ENCODE data around the gene AQP2. TPM values are rescaled to one million over a fixed set of nuclear protein-coding genes. Genes with fewer than 3 reads are reported as not detected.

Gene AQP2
- polyA plus RNA-seq, 4 donors, result 0.04 TPM; not detected in 3

DNA sequence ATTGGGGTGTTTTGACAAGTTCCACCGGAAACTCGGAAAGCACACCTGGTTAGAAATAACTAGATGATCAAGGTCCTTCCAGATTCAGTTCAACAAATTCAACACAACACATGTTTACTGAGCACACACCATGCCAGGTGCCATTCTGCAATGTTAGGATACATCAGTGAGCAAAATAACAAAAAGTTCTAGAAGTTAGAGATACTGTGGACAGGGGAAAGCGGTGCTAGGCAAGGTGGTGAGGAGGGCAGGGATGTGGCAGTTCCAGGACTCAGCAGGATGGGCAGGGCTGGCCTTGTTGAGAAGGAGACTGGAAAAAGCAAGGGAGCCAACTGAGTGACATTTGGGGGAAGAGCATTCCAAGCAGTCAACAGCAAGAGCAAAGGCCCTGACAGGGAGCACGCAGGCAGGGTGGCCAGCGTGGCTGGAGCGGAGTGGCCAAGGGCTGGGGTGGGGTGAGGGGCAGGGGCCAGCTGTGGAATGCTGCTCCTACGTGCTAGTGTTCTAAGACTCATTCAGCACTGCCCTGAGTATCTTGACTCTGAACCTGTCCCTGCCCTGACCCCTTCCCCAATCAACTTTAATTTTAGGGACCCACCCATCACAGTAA is 27.4 kb upstream of the AQP2 start:
- Histone ChIP-seq H3K27me3 (ENCODE audit: control insufficient read depth in 3 of 3, insufficient read depth in 3 of 3, low read length in 3 of 3) (no peaks in the 10 kb centered on the region), H3K36me3 (ENCODE audit: control insufficient read depth in 3 of 3, insufficient read depth in 2 of 3, low read depth in 1 of 3, low read length in 3 of 3) (no peaks in the 10 kb centered on the region), H3K9me3 (ENCODE audit: control insufficient read depth in 2 of 2, insufficient read depth in 1 of 2, low read depth in 1 of 2, low read length in 1 of 2) (no peaks in the 10 kb centered on the region), H3K4me3 (ENCODE audit: low read depth in 1 of 3, low read length in 3 of 3) (no peak overlapping the region), H3K4me1 (ENCODE audit: control insufficient read depth in 3 of 3, insufficient read depth in 2 of 3, low read depth in 1 of 3, low read length in 2 of 3) (no peaks in the 10 kb centered on the region), H3K27ac (ENCODE audit: low read depth in 1 of 3, low read length in 2 of 3) (no peak overlapping the region)
- DNase-seq (no peak), FAIRE-seq (no peak)
- WGBS, 3 donors, result 78 to 80% (median 79%) methylated on average over 6 to 7 of the region's 7 CpGs

DNA sequence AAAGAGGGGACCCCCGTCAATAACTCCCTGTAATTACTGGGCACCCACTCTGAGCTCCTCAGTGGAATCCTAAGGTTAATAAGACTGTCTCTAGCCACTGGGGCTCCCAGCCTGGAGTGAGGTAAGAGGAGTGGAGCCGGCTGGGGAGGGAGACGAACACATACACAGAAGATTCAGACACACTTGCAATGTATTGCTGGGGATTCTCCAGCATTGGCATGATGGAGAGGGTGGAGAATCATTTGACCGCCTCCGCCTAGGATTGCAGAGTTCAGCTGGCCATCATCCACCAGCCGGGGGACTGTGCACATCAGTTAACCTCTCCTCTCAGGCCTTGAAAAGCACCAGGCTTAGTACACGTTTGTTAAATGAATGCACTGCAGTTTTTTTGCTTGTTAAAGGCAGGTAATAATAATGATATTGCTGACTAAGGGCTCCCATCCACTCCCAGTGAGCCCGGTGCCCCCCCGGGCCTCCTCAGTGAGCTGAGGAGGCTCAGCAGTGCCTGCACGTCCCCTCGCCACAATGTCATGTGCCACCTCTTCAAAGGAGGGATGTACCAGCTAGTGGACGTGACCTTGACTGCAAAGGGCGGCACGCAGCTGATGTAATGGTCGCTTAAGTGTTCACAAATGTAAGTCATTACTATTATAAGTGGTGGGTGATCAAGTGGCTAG is 26.5 kb upstream of the AQP2 start:
- Histone ChIP-seq H3K27me3 (ENCODE audit: control insufficient read depth in 3 of 3, insufficient read depth in 3 of 3, low read length in 3 of 3) (no peaks in the 10 kb centered on the region), H3K4me1 (ENCODE audit: control insufficient read depth in 3 of 3, insufficient read depth in 2 of 3, low read depth in 1 of 3, low read length in 2 of 3) (no peaks in the 10 kb centered on the region), H3K36me3 (ENCODE audit: control insufficient read depth in 3 of 3, insufficient read depth in 2 of 3, low read depth in 1 of 3, low read length in 3 of 3) (no peaks in the 10 kb centered on the region), H3K9me3 (ENCODE audit: control insufficient read depth in 2 of 2, insufficient read depth in 1 of 2, low read depth in 1 of 2, low read length in 1 of 2) (no peaks in the 10 kb centered on the region), H3K4me3 (ENCODE audit: low read depth in 1 of 3, low read length in 3 of 3) (no peak overlapping the region), H3K27ac (ENCODE audit: low read depth in 1 of 3, low read length in 2 of 3) (no peak overlapping the region)
- DNase-seq (no peak), FAIRE-seq (no peak)
- WGBS, 3 donors, result 85 to 88% (median 87%) methylated on average over 15 of the region's 15 CpGs

DNA sequence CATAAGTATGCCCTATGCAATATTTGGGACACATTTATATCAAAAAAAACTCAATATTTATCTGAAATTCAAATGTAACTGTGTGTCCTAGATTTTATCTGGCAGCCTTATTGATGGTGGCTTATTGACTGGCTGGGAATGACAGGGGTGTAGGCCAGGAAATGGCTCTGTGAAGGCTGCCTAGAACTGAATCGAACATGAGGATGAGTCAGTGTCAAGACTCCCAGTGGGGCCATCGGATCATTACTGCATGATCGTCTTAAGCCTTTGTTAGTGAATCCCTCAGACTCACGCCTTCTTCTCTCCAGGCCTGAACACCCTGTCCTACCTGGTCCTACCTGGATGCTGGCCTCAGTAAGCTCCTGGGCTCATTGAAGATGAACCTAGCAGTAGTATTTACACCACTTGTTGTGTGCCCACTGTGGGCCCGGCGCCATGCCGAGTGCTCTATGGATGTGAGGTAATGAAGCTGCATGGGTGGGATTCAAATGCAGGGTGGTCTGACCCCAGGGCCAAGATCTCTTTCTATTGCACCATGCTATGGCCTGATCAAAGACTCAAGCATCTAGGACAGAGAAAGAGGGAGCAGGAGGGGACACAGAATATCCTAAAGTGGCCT is 25.8 kb upstream of the AQP2 start:
- Histone ChIP-seq H3K9me3 (ENCODE audit: control insufficient read depth in 2 of 2, insufficient read depth in 1 of 2, low read depth in 1 of 2, low read length in 1 of 2) (no peaks in the 10 kb centered on the region), H3K36me3 (ENCODE audit: control insufficient read depth in 3 of 3, insufficient read depth in 2 of 3, low read depth in 1 of 3, low read length in 3 of 3) (no peaks in the 10 kb centered on the region), H3K27ac (ENCODE audit: low read depth in 1 of 3, low read length in 2 of 3) (no peak overlapping the region), H3K27me3 (ENCODE audit: control insufficient read depth in 3 of 3, insufficient read depth in 3 of 3, low read length in 3 of 3) (peaks cover 0 to 5% (median 0%) of the 10 kb centered on the region in 3 donors), H3K4me3 (ENCODE audit: low read depth in 1 of 3, low read length in 3 of 3) (no peak overlapping the region), H3K4me1 (ENCODE audit: control insufficient read depth in 3 of 3, insufficient read depth in 2 of 3, low read depth in 1 of 3, low read length in 2 of 3) (no peaks in the 10 kb centered on the region)
- 87 to 93% (median 91%) methylated on average over 7 of the region's 7 CpGs for WGBS, 3 donors
- DNase-seq, result no peak
- FAIRE-seq, result no peak

DNA sequence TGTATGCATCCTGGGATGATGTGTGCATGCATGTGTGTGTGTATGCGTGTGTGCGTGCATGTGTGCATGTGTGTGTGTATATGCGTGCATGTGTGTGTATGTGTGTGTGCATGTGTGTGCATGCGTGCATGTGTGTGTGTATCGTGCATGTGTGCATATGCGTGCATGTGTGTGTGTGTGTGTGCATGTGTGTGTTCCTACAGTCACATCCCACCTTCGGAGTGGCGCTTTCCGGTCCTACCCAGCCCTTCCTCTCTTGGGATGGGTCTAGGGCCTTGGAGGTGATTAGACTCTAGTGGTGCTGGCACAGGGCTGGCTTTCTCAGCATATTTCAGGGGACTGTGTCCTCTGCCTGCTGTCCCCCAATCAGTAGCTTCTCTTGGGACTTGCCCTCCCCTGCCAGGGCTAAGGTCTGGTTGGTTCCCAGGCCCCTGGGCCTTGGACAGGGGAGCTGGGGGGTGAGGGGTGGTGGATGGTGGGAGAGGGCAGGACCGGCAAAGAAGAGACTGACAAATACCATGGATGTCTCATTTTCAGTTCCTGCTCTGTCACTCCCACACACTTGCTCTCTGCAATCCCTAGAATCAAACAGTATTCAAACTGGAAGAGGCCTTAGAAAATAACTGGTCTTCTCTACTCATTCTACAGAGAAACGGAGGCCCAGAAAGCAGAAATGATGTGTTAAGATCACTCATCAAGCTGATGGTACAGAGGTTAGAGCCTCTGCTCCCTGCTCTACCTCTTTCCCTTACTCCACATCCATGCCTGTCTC is 24.9 kb upstream of the AQP2 start:
- Histone ChIP-seq H3K9me3 (ENCODE audit: control insufficient read depth in 2 of 2, insufficient read depth in 1 of 2, low read depth in 1 of 2, low read length in 1 of 2) (no peaks in the 10 kb centered on the region), H3K27me3 (ENCODE audit: control insufficient read depth in 3 of 3, insufficient read depth in 3 of 3, low read length in 3 of 3) (peaks cover 0 to 9% (median 0%) of the 10 kb centered on the region in 3 donors), H3K4me3 (ENCODE audit: low read depth in 1 of 3, low read length in 3 of 3) (no peak overlapping the region), H3K27ac (ENCODE audit: low read depth in 1 of 3, low read length in 2 of 3) (no peak overlapping the region), H3K36me3 (ENCODE audit: control insufficient read depth in 3 of 3, insufficient read depth in 2 of 3, low read depth in 1 of 3, low read length in 3 of 3) (no peaks in the 10 kb centered on the region), H3K4me1 (ENCODE audit: control insufficient read depth in 3 of 3, insufficient read depth in 2 of 3, low read depth in 1 of 3, low read length in 2 of 3) (no peaks in the 10 kb centered on the region)
- FAIRE-seq (no peak), DNase-seq (no peak)
- WGBS, 3 donors, result 87 to 91% (median 88%) methylated on average over 11 of the region's 11 CpGs

DNA sequence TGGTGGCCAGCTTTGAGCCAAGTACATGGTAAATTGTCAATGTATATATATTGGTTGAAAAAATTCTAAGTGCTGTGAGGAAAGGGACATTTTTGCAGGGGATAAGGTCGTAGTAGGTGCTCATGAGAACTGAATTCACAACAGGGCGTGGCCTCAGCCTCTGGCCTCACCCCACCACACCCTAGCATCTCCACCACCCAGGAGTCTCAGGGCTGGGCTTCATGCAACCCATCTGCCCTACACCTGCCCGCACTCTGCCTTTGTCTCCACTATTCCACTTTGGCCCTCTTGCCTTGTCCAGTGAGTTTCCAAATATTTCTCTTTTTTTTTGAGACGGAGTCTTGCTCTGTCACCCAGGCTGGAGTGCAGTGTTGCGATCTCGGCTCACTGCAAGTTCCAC is 22.1 kb upstream of the AQP2 start:
- Histone ChIP-seq H3K36me3 (ENCODE audit: control insufficient read depth in 3 of 3, insufficient read depth in 2 of 3, low read depth in 1 of 3, low read length in 3 of 3) (no peaks in the 10 kb centered on the region), H3K27me3 (ENCODE audit: control insufficient read depth in 3 of 3, insufficient read depth in 3 of 3, low read length in 3 of 3) (peaks cover 0 to 9% (median 0%) of the 10 kb centered on the region in 3 donors), H3K4me3 (ENCODE audit: low read depth in 1 of 3, low read length in 3 of 3) (no peak overlapping the region), H3K4me1 (ENCODE audit: control insufficient read depth in 3 of 3, insufficient read depth in 2 of 3, low read depth in 1 of 3, low read length in 2 of 3) (no peaks in the 10 kb centered on the region), H3K9me3 (ENCODE audit: control insufficient read depth in 2 of 2, insufficient read depth in 1 of 2, low read depth in 1 of 2, low read length in 1 of 2) (no peaks in the 10 kb centered on the region), H3K27ac (ENCODE audit: low read depth in 1 of 3, low read length in 2 of 3) (no peak overlapping the region)
- DNase-seq (no peak), FAIRE-seq (no peak)
- 76 to 80% (median 79%) methylated on average over 6 of the region's 6 CpGs for WGBS, 3 donors

DNA sequence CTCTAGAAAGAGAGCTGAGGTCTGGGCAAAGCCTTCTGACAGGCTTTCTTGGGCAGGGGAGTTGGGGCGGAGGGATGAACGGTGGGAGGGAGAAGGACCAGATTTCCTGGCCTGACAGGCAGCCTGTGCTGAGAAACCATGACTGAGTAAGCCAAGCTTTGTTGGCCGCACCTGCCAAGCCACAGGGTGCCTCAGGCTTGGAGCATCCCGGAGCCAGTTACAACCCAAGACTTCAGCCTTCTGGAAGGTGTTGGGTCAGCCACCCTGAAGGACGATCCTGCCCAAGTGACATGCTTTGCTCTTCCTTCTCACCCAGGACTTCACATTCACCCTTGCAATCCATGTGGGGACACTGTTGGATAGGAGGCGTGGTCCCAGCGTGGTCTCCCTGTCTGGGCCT is 21.0 kb upstream of the AQP2 start:
- Histone ChIP-seq H3K9me3 (ENCODE audit: control insufficient read depth in 2 of 2, insufficient read depth in 1 of 2, low read depth in 1 of 2, low read length in 1 of 2) (no peaks in the 10 kb centered on the region), H3K4me1 (ENCODE audit: control insufficient read depth in 3 of 3, insufficient read depth in 2 of 3, low read depth in 1 of 3, low read length in 2 of 3) (no peaks in the 10 kb centered on the region), H3K27me3 (ENCODE audit: control insufficient read depth in 3 of 3, insufficient read depth in 3 of 3, low read length in 3 of 3) (peaks cover 0 to 9% (median 0%) of the 10 kb centered on the region in 3 donors), H3K4me3 (ENCODE audit: low read depth in 1 of 3, low read length in 3 of 3) (no peak overlapping the region), H3K36me3 (ENCODE audit: control insufficient read depth in 3 of 3, insufficient read depth in 2 of 3, low read depth in 1 of 3, low read length in 3 of 3) (no peaks in the 10 kb centered on the region), H3K27ac (ENCODE audit: low read depth in 1 of 3, low read length in 2 of 3) (no peak overlapping the region)
- DNase-seq (no peak), FAIRE-seq (no peak)
- WGBS, 3 donors, result 81 to 83% (median 82%) methylated on average over 7 of the region's 7 CpGs

DNA sequence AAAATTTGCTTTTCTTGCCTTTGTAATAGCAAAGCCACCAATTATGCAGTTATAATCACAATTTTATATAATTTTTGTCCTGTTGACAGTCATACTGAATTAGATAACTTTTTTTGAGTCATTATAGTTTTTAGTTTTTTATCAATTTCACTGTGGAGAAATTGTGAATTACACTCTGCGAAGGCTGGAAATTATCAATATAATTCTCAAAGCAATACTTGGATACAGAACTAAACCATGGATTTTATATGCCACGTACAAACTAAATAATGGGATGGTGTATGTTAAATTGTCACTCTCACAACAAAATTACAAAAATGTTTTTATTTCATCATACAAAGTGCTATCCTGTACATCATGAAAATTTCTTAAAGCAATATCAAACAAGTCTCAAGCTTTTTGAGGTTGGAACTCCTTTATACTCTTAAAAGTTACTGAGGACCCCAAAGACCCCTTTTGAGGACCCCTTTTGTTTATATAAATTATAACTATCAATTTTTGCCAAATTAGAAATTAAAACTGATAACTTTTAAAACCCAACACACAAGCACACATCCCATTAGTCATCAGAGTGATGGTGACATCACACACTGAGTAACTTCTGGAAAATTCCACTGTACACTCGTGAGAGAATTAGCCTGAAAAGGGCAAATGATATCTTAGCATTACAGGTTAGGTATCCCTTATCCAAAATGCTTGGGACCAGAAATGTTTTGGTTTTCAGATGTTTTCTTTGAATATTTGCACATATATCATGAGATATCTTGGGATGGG is 19.8 kb upstream of the AQP2 start:
- H3K4me1 ChIP-seq (ENCODE audit: control insufficient read depth in 3 of 3, insufficient read depth in 2 of 3, low read depth in 1 of 3, low read length in 2 of 3), result no peaks in the 10 kb centered on the region
- 60 to 68% (median 62%) methylated on average over 3 of the region's 3 CpGs for WGBS, 3 donors
- H3K27ac ChIP-seq (ENCODE audit: low read depth in 1 of 3, low read length in 2 of 3), result no peak overlapping the region
- no peak for FAIRE-seq
- peaks cover 0 to 9% (median 0%) of the 10 kb centered on the region in 3 donors for H3K27me3 ChIP-seq (ENCODE audit: control insufficient read depth in 3 of 3, insufficient read depth in 3 of 3, low read length in 3 of 3)
- H3K9me3 ChIP-seq (ENCODE audit: control insufficient read depth in 2 of 2, insufficient read depth in 1 of 2, low read depth in 1 of 2, low read length in 1 of 2), result no peaks in the 10 kb centered on the region
- H3K36me3 ChIP-seq (ENCODE audit: control insufficient read depth in 3 of 3, insufficient read depth in 2 of 3, low read depth in 1 of 3, low read length in 3 of 3), result no peaks in the 10 kb centered on the region
- H3K4me3 ChIP-seq (ENCODE audit: low read depth in 1 of 3, low read length in 3 of 3), result no peak overlapping the region
- DNase-seq, result no peak

DNA sequence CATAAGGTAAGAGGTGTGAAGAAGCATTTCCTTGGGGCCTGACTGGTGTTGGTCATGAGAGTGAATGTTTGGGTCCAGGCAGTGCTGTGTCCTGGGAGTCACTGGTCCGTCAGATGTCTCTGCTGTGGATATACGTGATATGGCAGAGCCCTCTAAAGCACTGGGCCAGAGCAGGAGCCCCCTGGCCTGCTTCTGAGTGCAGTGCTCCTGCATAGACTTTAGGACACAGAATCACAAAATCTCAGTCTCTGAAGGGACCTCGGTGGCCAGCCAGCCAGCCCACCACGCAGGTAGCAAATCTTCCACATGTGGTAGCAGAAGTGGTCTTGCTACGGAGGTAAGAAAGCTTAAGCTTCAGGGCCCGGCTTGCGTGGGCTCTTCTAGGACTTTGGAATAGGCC is 18.5 kb upstream of the AQP2 start:
- DNase-seq, result no peak
- H3K4me1 ChIP-seq (ENCODE audit: control insufficient read depth in 3 of 3, insufficient read depth in 2 of 3, low read depth in 1 of 3, low read length in 2 of 3), result no peaks in the 10 kb centered on the region
- H3K4me3 ChIP-seq (ENCODE audit: low read depth in 1 of 3, low read length in 3 of 3), result no peak overlapping the region
- H3K36me3 ChIP-seq (ENCODE audit: control insufficient read depth in 3 of 3, insufficient read depth in 2 of 3, low read depth in 1 of 3, low read length in 3 of 3), result no peaks in the 10 kb centered on the region
- 65 to 86% (median 74%) methylated on average over 6 to 7 of the region's 7 CpGs for WGBS, 3 donors
- H3K27me3 ChIP-seq (ENCODE audit: control insufficient read depth in 3 of 3, insufficient read depth in 3 of 3, low read length in 3 of 3), result peaks cover 0 to 9% (median 0%) of the 10 kb centered on the region in 3 donors
- FAIRE-seq, result no peak
- H3K9me3 ChIP-seq (ENCODE audit: control insufficient read depth in 2 of 2, insufficient read depth in 1 of 2, low read depth in 1 of 2, low read length in 1 of 2), result no peaks in the 10 kb centered on the region
- no peak overlapping the region for H3K27ac ChIP-seq (ENCODE audit: low read depth in 1 of 3, low read length in 2 of 3)
